Osteocyte (in vitro differentiated cells): ENCODE results near the gene FKBP15. TPM values are rescaled to one million over a fixed set of nuclear protein-coding genes. Genes with fewer than 3 reads are reported as not detected.

Experiments used
- DNase-seq: peaks from one replicate; pipeline ENCODE4 v3.0.0; 2021; ENCODE audit warnings: mixed read lengths; ENCODE audit not compliant: unreplicated experiment; ENCODE audit errors: extremely low spot score
- H3K27ac Mint-ChIP-seq: one replicate; pipeline ENCODE4 v1.8.0; 2021; ENCODE audit warnings: mild to moderate bottlenecking, mixed read lengths; ENCODE audit not compliant: unreplicated experiment
- H3K27me3 Mint-ChIP-seq: one replicate; pipeline ENCODE4 v1.8.0; 2021; ENCODE audit warnings: mixed read lengths; ENCODE audit not compliant: unreplicated experiment
- H3K36me3 Mint-ChIP-seq: one replicate; pipeline ENCODE4 v1.8.0; 2021; ENCODE audit warnings: mixed read lengths; ENCODE audit not compliant: unreplicated experiment
- H3K4me1 Mint-ChIP-seq: one replicate; pipeline ENCODE4 v1.8.0; 2021; ENCODE audit warnings: mixed read lengths; ENCODE audit not compliant: unreplicated experiment
- H3K4me3 Mint-ChIP-seq: one replicate; pipeline ENCODE4 v1.8.0; 2021; ENCODE audit warnings: mild to moderate bottlenecking, moderate library complexity, mixed read lengths; ENCODE audit not compliant: unreplicated experiment
- H3K9me3 Mint-ChIP-seq: one replicate; pipeline ENCODE4 v1.8.0; 2021; ENCODE audit warnings: mixed read lengths; ENCODE audit not compliant: unreplicated experiment
- CTCF ChIP-seq: fragments of 200-600 bp; sonication (generic); IDR thresholded peaks from 2 replicates; pipeline ENCODE4 v1.5.0; 2021; ENCODE audit warnings: antibody characterized with exemption, mild to moderate bottlenecking, moderate library complexity
- total RNA-seq: library from RNA; stranded (reverse); gene quantifications from 2 replicates; pipeline ENCODE4 v1.2.1, GENCODE V29; 2021

The FKBP15 gene
- total RNA-seq, 1 donor from 2014 or later, result 31.9 TPM

- no peak for TF ChIP-seq CTCF
- Mint-ChIP-seq H3K4me3 (no peak overlapping the region), H3K4me1 (no peaks in the 10 kb centered on the region), H3K36me3 (peaks cover 52% of the 10 kb centered on the region), H3K9me3 (no peaks in the 10 kb centered on the region), H3K27ac (no peak overlapping the region), H3K27me3 (no peaks in the 10 kb centered on the region)
- DNase-seq, result no peak
Observed at GRCh38 chr9:113163001-113163400, 58.1 kb downstream of the FKBP15 start.

- Mint-ChIP-seq H3K4me3 (no peak overlapping the region), H3K27ac (no peak overlapping the region), H3K9me3 (no peaks in the 10 kb centered on the region), H3K4me1 (no peaks in the 10 kb centered on the region), H3K27me3 (no peaks in the 10 kb centered on the region), H3K36me3 (peaks cover 41% of the 10 kb centered on the region)
- DNase-seq, result no peak
- no peak for TF ChIP-seq CTCF
Observed at GRCh38 chr9:113160571-113160970, 60.5 kb downstream of the FKBP15 start.

GRCh38 chr9:113158446-113158845 is 62.6 kb downstream of the FKBP15 start:
- no peaks in the 10 kb centered on the region for H3K9me3 Mint-ChIP-seq
- no peak overlapping the region for H3K27ac Mint-ChIP-seq
- no peak overlapping the region for H3K4me3 Mint-ChIP-seq
- H3K27me3 Mint-ChIP-seq, result no peaks in the 10 kb centered on the region
- TF ChIP-seq CTCF, result no peak
- no peaks in the 10 kb centered on the region for H3K4me1 Mint-ChIP-seq
- no peak for DNase-seq
- peaks cover 33% of the 10 kb centered on the region for H3K36me3 Mint-ChIP-seq

- DNase-seq, result no peak
- TF ChIP-seq CTCF, result no peak
- Mint-ChIP-seq H3K36me3 (peaks cover 23% of the 10 kb centered on the region), H3K27me3 (no peaks in the 10 kb centered on the region), H3K4me3 (no peak overlapping the region), H3K9me3 (no peaks in the 10 kb centered on the region), H3K27ac (no peak overlapping the region), H3K4me1 (peaks cover 8% of the 10 kb centered on the region)
Observed at GRCh38 chr9:113156880-113157279, 64.2 kb downstream of the FKBP15 start.

GRCh38 chr9:113155911-113156588 is 65.0 kb downstream of the FKBP15 start:
- no peak for TF ChIP-seq CTCF
- peaks cover 22% of the 10 kb centered on the region for H3K36me3 Mint-ChIP-seq
- H3K4me3 Mint-ChIP-seq, result no peak overlapping the region
- no peak overlapping the region for H3K27ac Mint-ChIP-seq
- no peaks in the 10 kb centered on the region for H3K27me3 Mint-ChIP-seq
- H3K4me1 Mint-ChIP-seq, result peaks cover 14% of the 10 kb centered on the region
- no peaks in the 10 kb centered on the region for H3K9me3 Mint-ChIP-seq
- DNase-seq, result no peak
